Inflammatory macrophage treated with lipopolysaccharide for 1 hour (primary cell): ENCODE results near the gene SSX2IP.

ENCODE experiments used
- DNase-seq, 2 donors: peaks; one replicate each; pipeline ENCODE4 v3.0.0-alpha.2; 2020 to 2022

The SSX2IP gene

DNA sequence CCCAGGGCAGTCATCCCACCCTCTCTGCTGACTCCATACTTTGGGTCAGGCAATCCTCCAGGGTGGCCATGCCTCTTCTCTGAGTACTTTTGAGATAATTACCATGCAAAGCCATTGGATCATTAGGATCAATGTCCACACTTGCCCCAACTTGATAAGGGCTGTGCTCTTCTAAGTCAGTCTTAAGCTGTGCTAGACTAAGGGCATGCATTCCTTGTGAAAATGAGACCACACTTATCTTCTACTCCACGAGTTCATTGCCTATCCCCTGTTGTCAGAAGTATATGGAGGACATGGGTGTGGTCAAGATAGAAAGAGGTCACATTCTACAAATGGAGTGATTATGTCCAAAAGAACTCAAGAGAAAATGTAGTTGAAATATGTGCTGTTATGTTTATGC, 18.9 kb upstream of the SSX2IP start:
- no peak for DNase-seq

DNA sequence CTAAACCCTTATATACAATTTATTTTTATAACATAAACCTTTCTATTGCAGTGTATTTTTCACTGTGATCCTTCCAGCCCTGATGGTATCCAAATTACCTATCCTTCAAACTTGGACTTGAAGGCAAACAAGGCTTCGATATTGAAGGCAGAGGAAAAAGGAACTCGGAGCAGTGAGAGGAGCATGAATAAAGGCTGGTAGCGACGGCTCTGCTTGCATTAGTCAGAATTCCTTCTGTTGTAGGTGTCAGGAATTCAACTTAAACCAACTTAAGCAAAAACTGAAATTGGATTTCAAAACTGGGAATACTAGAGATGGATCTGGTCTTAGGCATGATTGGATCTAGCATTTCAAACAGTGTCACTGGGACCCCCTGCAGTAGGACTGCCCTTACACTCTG, 17.8 kb upstream of the SSX2IP start:
- no peak for DNase-seq

DNA sequence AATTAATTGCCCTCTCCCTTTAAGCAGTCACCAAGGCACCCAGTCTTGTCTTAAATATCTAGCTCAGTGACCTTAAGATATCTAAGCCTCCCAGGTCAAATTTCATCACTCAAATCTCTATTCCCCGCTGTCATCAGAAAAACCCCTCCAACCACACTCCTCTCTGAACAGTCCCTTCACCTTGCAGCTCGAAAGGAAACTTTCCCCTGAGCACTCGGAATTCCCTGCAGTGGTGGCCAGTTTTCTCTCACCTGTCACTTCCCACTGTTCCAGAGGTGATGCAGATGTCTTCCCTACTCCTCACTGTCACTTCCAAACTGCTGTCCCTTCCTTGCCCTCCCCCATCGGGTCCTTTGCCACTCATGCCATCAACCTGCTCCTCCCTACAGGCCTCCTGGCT, 15.3 kb upstream of the SSX2IP start:
- no peak for DNase-seq

DNA sequence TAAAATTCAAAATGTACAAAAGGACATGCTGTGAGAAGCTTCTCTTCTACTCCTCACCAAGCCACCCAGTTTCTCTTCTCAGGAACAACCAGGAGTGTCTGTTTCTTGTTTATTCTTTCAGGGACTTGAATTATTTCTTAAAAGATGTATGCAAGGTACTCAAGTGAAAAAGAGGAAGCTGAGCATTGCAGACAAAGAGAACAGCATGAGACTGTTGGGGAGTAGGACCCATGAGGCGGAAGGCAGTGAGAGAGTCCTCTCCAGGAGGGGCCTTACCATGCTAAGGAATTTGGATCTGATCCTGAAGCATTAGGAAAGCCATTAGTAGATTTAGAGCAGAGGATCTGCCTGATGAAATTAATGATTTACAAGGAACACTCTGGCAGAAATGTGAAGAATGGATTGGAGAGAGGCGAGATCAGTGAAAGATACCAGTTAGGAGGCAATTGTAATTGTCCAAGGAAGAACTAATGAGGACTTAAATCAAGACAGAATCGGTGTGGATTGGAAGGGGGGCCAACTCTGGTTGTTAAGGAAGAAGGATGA, 14.7 kb upstream of the SSX2IP start:
- DNase-seq = peak; percentile 20 to 39

DNA sequence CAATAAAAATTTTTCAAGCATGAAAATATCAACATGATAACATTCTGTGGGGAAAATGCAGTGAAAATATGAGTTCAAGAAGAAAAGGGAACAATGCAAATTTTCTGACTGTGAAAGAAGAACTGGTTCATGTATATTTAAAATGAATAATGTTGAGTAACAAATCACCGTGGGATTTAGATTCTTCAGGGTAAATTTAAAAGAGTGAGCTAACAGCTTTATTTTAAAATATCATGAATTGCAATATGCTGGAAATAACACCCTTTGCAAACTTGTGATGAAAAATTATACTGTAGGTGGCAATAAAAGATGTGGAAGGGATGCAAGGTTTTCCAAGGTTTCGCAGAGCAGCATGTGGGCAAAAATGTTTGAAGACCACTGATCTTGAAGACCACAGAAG, 13.2 kb upstream of the SSX2IP start:
- peak; percentile 51 to 64 for DNase-seq

DNA sequence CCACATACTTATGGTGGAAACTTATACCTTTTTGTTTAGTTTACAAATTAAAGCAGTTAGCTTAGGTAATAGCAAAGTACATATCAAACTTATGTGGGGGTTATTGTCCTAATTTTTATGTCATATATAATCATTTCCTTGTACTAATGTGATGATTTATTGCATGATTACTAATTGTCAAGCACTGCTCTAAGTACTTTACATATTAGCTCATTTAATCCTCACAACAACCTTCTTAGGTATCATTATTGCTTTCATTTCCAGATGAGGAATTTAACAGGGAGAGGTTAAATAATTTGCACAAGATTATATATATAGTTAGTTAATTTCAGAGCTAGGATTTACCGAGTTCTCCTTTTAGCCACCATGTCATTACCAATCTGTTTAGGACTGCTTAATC, 11.9 kb upstream of the SSX2IP start:
- no peak for DNase-seq

DNA sequence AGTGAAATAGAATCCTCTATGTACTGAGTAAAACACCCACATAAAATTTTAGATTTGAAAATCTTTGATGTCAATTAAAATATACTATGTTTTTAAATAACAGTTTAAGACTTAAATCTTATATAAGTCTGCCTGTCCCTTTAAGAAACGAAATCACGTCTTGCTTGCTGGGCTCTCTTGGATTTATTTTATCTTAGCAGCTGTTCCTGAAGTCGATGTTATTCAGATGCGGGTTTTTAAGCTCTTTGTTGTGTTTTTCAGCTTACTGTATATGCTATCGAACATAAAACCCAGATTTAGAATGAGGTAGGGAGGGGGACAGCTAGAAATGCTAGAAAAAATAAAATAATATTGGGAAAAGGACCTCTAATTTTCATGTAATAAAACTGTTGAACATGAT, 11.1 kb upstream of the SSX2IP start:
- DNase-seq = no peak

DNA sequence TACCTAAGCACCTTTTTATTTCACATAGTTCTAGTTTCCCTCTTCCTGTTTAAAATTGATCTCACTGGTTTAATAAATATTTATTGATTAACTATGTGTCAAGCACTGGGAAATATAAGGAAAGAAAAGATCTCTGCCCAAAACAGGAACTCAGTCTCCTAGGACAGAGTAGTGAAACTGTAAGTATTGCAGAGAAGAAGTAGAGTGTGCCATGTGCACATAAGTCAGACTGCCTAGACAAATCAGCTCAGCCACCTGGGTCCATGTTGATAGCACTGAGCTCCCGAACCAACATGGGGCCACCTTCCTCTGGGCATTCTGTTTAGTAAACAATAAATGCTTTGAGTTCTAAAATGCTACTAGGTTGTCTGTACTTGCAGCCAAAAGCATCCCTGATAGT, 9.8 kb upstream of the SSX2IP start:
- peak; percentile 37 to 54 for DNase-seq

DNA sequence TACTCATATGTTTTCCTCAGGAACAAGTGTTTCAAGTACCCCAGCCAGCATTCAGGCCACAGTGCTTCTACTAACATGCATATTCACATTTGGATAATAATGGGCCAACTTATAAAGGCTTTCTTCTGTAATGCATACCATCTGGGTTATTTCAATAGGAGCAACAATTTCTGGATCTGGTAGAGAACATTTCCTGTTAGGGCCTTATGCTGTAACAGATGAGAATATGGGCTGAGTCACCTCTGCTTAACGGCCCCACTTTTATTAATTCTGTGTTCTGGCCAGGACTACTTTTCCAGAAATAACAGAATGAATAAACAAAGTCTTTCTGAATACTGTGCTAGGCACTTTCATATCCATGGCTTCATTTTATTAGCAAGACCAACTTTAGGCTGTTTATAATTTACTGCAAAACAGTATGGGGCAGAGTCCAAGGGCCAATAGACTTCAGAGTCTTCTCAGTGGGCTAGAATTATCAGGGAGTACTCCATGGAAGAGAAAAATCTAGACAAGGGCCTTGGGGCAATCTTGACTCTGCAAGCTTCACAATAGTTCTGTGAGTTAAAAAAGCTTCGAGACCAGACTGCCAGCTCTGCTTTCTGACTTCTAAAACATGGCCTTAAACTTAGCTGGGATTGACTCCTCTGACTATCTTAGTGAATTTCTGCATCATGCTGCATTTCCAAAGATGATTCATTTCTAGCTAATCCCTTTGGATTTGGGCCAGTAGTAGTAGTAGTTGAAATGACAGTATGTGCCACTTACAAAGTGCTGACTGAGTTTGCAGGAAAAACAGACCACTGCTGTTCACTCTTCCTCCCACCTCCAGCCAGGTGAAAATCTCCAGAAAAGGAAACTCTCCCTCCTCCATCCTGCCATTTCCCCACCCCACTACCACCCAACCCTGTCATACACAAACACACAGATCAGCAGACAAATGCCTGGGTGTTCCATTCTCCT, 8.2 kb upstream of the SSX2IP start:
- DNase-seq = no peak

DNA sequence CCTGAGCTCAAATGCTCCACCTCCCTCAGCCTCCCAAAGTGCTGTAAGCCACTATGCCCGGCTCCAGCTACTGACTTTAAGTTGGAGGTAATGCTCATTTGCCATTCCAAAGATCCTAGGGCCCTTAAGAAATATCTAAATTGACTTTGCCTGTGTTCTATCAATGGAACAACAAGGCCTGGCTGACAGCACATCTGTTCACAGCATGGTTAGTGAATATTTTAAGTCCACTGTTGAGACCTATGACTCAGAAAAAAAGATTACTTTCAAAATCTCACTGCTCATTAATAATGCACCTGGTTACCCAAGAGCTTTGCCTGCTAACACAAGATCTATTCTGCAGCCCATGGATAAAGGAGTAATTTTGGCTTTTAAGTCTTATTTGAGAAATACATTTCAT, 3.5 kb upstream of the SSX2IP start:
- no peak for DNase-seq

DNA sequence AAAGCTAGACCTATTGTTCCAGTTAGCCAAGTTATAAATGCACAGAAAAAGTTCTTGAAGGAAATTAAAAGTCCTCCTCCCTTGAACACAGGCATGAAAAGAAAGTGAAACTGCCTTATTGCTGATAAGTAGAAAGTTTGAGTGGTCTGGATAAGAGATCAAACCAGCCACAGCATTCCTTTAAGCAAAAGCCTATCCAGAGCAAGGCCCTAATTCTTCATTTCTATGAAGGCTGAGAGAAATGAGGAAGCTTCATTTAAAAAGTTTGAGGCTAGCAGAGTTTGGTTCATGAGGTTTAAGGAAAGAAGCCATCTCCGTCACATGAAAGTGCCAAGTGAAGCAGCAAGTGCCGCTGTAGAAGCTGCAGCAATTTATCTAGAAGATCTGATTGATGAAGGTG, 2.7 kb upstream of the SSX2IP start:
- peak; percentile 6 to 20 for DNase-seq

DNA sequence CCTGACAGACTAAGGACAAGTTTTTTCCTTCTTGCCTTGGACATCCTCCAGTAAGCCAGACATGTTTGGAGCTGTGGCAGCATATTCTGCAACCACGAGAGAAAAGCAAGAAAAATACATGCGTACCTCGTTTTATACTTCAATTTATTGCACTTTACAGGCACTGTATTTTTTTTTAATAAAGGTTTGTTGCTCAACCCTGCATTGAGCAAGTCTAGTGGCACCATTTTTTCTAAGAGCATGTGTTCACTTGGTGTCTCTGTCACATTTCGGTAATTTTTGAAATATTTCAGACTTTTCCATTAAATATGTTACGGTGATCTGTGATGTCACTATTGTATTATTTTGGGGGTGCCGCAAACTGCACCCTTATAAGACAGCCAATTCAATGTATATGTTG, 2.1 kb upstream of the SSX2IP start:
- no peak for DNase-seq

DNA sequence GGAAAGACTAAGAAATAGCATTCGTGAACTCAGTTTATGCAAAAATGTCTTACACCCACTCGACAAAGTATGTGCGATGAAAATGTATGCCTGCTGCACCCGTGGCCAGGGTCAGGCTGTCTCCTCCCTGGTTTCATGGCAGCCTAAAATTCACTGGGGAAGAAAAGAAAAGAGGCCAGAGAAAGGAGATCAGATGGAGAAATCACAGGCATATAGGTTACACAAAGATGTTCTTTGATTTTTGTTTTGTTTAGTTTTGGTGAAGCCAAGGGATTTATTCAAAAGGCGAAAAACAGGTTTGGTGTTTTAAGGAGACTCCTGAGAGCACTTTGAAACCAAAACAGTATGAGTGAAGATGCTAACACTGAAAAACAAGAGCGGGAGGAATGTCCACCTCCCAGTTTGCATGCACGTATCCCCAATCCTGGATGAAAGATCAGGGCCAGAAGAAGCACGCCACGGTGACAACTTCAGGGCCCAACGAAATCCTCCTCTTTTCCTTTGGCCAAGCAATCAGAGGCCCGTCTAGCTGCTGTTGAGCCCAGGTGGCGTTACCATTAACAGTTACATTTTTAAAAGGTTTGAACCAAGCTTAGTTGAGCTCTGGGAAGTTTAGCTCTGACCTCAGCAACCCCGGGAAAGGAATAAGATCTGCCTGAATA, 992 bp upstream of the SSX2IP start:
- no peak for DNase-seq

DNA sequence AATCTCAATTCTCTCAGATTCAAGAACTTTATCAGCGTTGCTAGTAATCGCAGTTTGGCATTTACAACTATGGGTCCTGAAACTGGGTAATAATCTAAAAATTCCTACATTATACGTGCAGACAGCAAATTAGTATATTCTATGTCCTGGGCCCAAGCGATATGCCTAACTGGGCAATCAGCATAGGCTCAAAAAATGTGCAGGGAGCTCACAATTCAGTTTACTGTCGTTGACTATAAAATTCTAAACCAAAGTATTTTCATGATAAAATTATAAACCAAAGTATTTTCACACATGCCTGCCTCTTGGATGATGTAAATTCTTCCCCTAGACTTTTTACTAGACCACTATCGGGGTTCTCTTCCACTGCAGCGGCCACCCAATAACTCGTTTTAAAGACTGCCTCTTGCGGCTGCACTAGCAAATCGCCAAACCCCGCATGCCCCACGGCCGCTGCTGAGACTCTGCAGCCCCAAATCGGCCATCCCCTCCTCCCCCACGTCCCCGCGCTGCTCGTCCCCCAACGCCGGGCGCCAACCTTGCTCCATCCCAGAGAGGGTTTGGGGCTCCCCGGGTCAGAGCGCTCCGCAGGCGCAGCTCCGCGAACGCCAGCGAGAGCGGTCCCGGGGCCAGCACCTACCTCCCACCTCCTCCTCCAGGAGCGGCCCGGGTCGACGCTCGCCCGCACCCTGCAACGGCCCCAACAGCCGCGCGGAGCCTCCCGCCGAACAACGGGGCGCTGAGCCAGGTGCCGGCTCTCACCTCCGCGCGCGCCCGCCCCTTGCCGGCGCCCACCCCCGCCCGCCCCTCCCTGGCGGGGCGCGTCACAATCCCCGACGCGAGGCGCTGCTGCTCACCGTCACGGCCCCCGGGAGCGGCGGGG, 506 bp downstream of the SSX2IP start:
- DNase-seq = peak; percentile 32 to 50

DNA sequence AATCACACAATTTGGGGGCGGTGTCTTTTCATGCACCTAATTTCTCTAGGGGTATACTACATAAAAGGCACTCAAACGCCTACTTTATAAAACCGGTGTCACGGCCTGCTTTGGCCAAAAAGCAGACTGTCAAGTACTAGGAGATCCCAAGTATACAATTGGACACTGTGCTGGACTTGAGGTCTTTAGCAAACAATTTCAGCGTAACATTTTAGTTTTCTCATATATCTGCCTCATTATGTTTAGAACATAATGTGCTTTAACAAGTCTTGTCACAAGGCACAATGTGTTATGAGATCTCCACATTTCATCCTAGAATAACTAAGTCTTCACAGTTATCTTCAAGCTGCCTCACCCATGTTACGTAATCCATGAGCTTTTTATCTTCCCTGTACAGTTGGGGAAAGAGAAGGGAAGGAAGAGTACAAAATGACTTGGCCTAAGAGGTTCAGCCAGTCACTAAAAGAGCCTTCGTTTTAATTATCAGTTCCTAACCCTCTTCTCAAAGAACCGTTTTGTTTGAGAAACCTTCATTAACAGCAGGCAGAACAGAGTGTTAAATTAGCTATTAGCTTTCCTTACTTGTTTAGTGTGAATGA, 1.7 kb downstream of the SSX2IP start:
- DNase-seq = peak in 1 of 2 donors; percentile 22

DNA sequence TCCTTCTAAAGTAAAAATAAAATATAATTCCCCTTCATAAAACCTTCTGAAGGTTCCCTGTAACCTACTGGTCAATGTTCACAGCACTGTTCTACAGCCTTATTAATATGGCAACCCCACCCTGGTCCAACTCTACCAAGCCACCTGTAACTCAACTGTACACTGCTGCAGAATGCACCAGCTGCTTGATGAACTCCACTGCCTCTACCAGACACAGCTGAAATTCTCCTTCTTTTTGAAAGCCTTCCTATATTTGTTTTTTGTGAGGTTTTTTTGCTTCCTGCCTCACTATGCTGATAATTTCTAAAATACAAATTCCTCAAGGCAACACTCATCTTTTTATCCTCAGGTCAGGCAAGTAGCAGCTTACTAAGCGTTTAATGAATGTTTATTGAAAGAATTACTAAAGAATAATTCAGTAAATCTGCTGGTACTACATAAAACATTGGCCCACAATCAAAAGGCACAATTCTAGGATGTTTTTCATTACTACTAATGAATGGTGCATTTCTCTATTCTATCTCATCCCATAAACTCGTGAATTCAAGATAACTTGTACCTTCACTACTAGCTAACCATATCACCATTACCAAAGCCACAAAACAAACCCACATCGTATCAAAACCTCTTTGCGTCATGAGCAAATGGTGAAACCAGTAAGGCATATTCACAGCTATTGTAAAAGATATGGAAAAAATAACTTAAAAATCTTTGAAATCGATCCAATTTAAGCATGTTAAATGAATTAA, 2.4 kb downstream of the SSX2IP start:
- no peak for DNase-seq

DNA sequence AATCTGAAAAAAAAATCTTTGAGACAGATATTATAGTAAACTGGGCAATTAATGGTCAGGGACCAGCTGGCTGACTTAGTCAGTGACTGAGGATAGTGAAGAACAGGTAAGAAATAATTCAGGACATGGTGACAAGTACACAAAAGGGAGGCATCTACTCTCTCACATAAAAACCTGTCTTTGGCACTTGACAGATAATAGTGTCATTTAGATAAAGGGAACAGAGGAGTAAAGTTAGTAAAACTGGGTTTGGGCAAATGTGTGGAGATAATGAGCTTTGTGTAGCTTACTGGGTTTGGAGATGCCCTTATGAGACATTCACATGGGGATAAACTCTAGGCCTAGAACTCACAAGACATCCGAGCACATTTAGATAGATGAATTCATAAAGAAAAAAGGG, 4.0 kb downstream of the SSX2IP start:
- no peak for DNase-seq

DNA sequence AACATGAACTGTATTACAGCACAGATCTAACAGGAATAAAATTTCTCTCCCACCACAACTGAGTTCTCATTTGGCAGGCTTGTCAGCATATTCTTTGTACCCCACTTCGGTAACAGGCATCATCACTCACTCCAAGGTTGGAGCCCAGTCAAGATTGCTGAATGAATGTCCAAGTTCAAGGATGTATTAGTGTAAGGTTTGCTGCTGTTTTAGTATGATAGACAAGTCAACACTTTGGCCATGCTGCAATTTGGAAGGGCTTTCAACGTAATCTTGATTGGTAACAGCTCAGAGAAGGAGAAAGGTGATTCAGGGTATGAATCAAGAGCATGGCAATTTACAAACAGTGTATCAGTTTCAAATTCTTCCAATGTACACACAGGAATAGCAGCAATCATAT, 6.8 kb downstream of the SSX2IP start:
- no peak for DNase-seq

DNA sequence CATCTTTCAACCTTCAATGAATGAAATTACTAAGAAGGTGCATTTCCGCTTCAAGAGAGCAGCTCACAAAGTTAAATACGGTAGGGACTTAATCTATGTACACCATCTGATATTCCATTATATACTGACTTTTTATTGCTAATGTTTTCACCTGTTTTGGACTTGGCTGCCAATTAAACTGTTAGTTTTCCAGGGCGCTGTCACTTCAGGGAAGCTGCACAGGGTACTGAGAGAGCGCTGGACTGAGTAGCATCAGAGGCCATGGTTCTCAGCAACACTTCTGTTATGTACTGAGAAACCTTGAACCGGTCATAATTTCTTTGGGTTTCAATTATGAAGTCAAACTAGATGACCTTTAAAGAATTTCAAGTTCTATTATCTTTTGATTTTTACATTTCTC, 8.2 kb downstream of the SSX2IP start:
- DNase-seq = no peak

DNA sequence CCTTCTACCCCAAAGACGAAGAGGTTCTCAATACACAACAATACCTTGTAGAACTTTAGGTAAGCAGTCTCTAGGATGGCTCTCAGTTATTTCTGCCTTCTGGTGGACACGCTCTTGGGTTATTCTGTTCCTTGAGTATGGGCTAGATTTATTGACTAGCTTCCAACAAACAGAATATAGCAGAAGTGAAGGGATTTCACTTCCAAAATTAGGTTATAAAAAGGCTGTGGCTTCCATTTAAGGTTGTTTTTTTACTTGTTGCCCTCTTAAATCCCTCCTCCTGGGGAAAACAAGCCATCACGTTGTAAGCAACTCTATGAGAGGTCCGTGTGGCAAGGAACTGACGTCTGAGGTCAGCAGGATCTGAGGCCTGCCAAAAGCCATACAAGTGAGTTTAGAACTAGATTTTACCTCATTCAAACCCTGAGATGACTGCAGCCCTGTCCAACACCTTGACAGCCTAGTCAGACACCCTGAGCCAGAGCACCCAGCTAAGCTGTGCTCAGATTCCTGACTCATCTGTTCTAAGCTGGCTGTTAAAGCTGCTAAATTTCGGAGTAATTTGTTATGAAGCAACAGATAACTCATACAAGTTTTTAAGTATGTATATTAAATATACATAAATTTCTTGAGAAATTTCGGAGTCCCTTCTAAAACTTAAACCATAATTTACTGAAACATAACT, 12.7 kb downstream of the SSX2IP start:
- DNase-seq = no peak

DNA sequence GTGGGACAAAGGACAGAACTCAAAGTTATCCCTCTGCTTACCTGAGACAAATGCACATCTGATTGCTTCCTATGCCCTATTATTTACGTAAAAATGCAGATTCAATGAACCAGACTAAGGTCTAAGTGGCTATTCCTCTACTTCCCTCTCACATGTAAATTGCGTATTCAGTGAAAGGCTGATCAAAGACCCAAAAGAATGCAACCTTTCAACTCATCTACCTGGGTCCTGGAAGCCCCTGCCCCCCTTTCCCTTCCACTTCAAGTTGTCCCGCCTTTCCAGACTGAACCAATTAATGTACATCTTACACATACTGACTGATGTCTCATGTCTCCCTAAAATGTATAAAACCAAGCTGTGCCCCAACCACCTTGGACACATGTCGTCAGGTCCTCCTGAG, 14.6 kb downstream of the SSX2IP start:
- no peak for DNase-seq
